Panc1 (cell line): ENCODE results near the gene FABP1. TPM values are rescaled to one million over a fixed set of nuclear protein-coding genes. Genes with fewer than 3 reads are reported as not detected.

ENCODE experiments used
- ATAC-seq: fragments of 200-7000 bp; cut with Tn5 transposase; 2 replicates; pipeline ENCODE4 v1.9.1; 2020; ENCODE audit warnings: mild to moderate bottlenecking, moderate library complexity
- BruUV-seq: library from RNA; stranded (reverse); fragments of 400-500 nt; replicated peaks from 2 replicates; lab custom pipeline; 2021; lab: Mats Ljungman, UMichigan
- CTCF ChIA-PET: fragments of 300-600 bp; sonication (Branson Sonifier 250); formaldehyde crosslinking; loops from one replicate; lab custom pipeline; 2022; ENCODE audit warnings: antibody characterized with exemption; lab: Charles Lee
- POLR2A ChIA-PET: fragments of 300-600 bp; sonication (Branson Sonifier 250); formaldehyde crosslinking; loops from one replicate; lab custom pipeline; 2022; ENCODE audit warnings: antibody characterized with exemption; lab: Charles Lee
- DNase-seq: peaks from one replicate; pipeline ENCODE4 v3.0.0-alpha.2; 2010; ENCODE audit warnings: low read depth, low spot score
- H3K27ac ChIP-seq: 2 replicates; pipeline ENCODE4 v1.5.1; 2011; ENCODE audit warnings: mild to moderate bottlenecking, low read length, inconsistent platforms
- H3K27me3 ChIP-seq: fragments of 200-500 bp; sonication (Bioruptor generic); 2 replicates; pipeline ENCODE4 v1.6.0; 2014; ENCODE audit warnings: low read length, inconsistent platforms; ENCODE audit not compliant: control insufficient read depth, insufficient read depth
- H3K36me3 ChIP-seq: fragments of 200-500 bp; sonication (Bioruptor generic); 2 replicates; pipeline ENCODE4 v1.5.1; 2014; ENCODE audit warnings: inconsistent platforms, mild to moderate bottlenecking, low read length, moderate library complexity; ENCODE audit not compliant: control insufficient read depth, insufficient read depth
- H3K4me1 ChIP-seq: 2 replicates; pipeline ENCODE4 v1.5.1; 2011; ENCODE audit warnings: inconsistent platforms, mild to moderate bottlenecking, low read length, moderate library complexity; ENCODE audit not compliant: control insufficient read depth, insufficient read depth
- H3K4me3 ChIP-seq, 2 experiments: 2 replicates each; pipeline ENCODE4 v1.5.1; 2011 to 2012; ENCODE audit warnings: low read depth in 2 of 2, low read length in 2 of 2, mild to moderate bottlenecking in 2 of 2, inconsistent platforms in 1 of 2, moderate library complexity in 1 of 2
- H3K9me3 ChIP-seq: fragments of 200-500 bp; sonication (Bioruptor generic); 2 replicates; pipeline ENCODE4 v1.5.1; 2014; ENCODE audit warnings: low read depth, mild to moderate bottlenecking, inconsistent platforms, low read length, moderate library complexity; ENCODE audit not compliant: control insufficient read depth, insufficient read depth
- CTCF ChIP-seq: fragments of 450-650 bp; IDR thresholded peaks from 2 replicates; pipeline ENCODE4 v1.5.1; 2017; ENCODE audit warnings: mild to moderate bottlenecking
- POLR2AphosphoS5 ChIP-seq: IDR thresholded peaks from 2 replicates; pipeline ENCODE4 v1.6.1; 2012; ENCODE audit warnings: mild to moderate bottlenecking, low read depth, low read length, moderate library complexity
- REST ChIP-seq, 2 experiments: IDR thresholded peaks; 2 replicates each; pipeline ENCODE4 v1.6.1; 2011 to 2012; ENCODE audit warnings: low read depth in 2 of 2, control low read depth in 1 of 2, low read length in 1 of 2, mild to moderate bottlenecking in 1 of 2, moderate library complexity in 1 of 2; ENCODE audit not compliant: insufficient read depth in 1 of 2
- SIN3A ChIP-seq: IDR thresholded peaks from 2 replicates; pipeline ENCODE4 v1.6.1; 2012; ENCODE audit warnings: low read depth, mild to moderate bottlenecking, low read length, moderate library complexity, borderline replicate concordance; ENCODE audit not compliant: insufficient read depth
- TCF7L2 ChIP-seq: IDR thresholded peaks from 2 replicates; pipeline ENCODE4 v1.6.1; 2011; ENCODE audit warnings: mild to moderate bottlenecking, low read depth, low read length, inconsistent platforms
- in situ Hi-C: cut with HindIII; loops from 2 replicates; pipeline ENCODE4 v1.10.0; 2016; ENCODE audit warnings: low sequenced_read_pairs, low pct_unique_long_range_greater_than_20kb
- intact Hi-C: fragments of 100-400 bp; cut with micrococcal nuclease; formaldehyde crosslinking; loops from one replicate; pipeline ENCODE4 v1.10.0; 2022; ENCODE audit not compliant: unreplicated experiment
- total RNA-seq: library from RNA; stranded (reverse); gene quantifications from one replicate; pipeline ENCODE4 v1.2.1, GENCODE V29; 2021; ENCODE audit not compliant: unreplicated experiment

Gene FABP1
- total RNA-seq, 1 experiment from 2014 or later: 0.36 TPM

- in situ Hi-C loops (no loop called here), intact Hi-C loops (no loop called here)
- no peak for TF ChIP-seq REST (IDR thresholded peaks at IDR 0.05; ENCODE audit: insufficient read depth in 1 of 2, low read depth in 2 of 2, low read length in 1 of 2)
- TF ChIP-seq POLR2AphosphoS5: no peak
- DNase-seq: no peak
- Histone ChIP-seq H3K36me3 (no peaks in the 10 kb centered on the region), H3K9me3 (no peaks in the 10 kb centered on the region), H3K4me3 (no peak overlapping the region), H3K27ac (no peak overlapping the region), H3K27me3 (no peaks in the 10 kb centered on the region; the same call in none of the 2 replicates), H3K4me1 (no peaks in the 10 kb centered on the region)
- ChIA-PET CTCF (no interaction called here), POLR2A (no interaction called here)
- no peak for ATAC-seq
- no TSS peak for BruUV-seq
These were observed 299 bp downstream of the FABP1 start for GRCh38 chr2:88127638-88127887.

DNA sequence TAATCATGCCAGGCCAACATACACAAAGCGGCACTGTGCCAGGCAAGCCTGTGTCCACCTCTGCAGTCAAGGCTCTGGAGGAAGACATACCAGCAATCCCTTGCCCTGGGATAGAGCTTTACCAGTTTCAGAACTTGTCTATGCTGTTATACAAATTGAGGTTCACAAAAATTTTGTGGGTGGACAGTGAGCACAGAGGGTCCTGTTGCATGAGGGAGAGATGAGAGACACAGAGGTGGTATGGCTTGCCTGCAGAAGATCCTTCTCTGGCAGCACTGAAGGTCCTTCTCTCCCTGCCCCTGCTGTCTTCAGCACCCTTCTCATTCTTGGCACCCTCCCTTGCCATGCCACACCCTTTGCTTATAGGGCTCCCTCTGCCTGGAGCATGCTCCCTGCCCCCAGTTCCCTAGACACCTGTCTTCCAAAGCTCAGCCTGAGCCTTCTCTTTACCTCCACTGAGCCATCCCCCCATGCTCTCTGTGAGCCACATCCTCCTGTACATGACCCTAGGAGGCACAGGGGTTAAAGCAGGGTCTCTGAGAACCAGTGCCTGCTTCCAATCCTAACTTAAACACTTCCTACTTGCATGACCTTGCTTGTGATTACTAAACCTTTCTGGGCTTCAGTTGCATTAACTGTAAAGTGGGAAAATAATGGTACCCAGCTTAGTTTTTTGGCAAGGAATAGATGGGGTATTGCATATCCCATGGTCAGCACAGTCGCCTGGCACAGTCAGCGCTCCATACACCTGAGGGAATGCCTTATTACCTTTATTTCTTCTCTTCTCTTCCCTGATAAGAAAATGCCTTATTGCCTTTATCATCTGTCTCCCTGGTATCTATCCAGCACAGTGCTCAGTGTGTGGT, 857 bp downstream of the FABP1 start:
- ATAC-seq: no peak
- no peak for DNase-seq
- H3K9me3 ChIP-seq: no peaks in the 10 kb centered on the region
- H3K4me3 ChIP-seq: no peak overlapping the region
- H3K27ac ChIP-seq: no peak overlapping the region
- no peak for TF ChIP-seq REST (IDR thresholded peaks at IDR 0.05; ENCODE audit: insufficient read depth in 1 of 2, low read depth in 2 of 2, low read length in 1 of 2)
- no peak for TF ChIP-seq POLR2AphosphoS5
- no peak for TF ChIP-seq CTCF
- no peak for TF ChIP-seq TCF7L2
- TF ChIP-seq SIN3A: no peak
- H3K27me3 ChIP-seq: no peaks in the 10 kb centered on the region; the same call in none of the 2 replicates
- ChIA-PET POLR2A (no interaction called here), CTCF (no interaction called here)
- intact Hi-C loops: no loop called here
- BruUV-seq: no TSS peak
- H3K4me1 ChIP-seq: no peaks in the 10 kb centered on the region
- in situ Hi-C loops: no loop called here
- H3K36me3 ChIP-seq: no peaks in the 10 kb centered on the region
